Mesothelial cell of epicardium (in vitro differentiated cells): Measurements from ENCODE around the gene TSHZ2. TPM values are rescaled to one million over a fixed set of nuclear protein-coding genes. Genes with fewer than 3 reads are reported as not detected.

Source experiments
- DNase-seq, 2 experiments: peaks; one replicate each; pipeline ENCODE4 v3.0.0; 2021; ENCODE audit warnings: low spot score in 2 of 2; ENCODE audit not compliant: unreplicated experiment in 2 of 2
- H3K27ac Mint-ChIP-seq: 2 replicates; pipeline ENCODE4 v1.8.0; 2021; ENCODE audit warnings: mixed read lengths
- H3K27me3 Mint-ChIP-seq: 2 replicates; pipeline ENCODE4 v1.8.0; 2021; ENCODE audit warnings: low read depth, mixed read lengths
- H3K36me3 Mint-ChIP-seq: 2 replicates; pipeline ENCODE4 v1.8.0; 2021; ENCODE audit warnings: mixed read lengths
- H3K4me1 Mint-ChIP-seq: 2 replicates; pipeline ENCODE4 v1.8.0; 2021; ENCODE audit warnings: mixed read lengths
- H3K4me3 Mint-ChIP-seq: 2 replicates; pipeline ENCODE4 v1.8.0; 2021; ENCODE audit warnings: mild to moderate bottlenecking, moderate library complexity, mixed read lengths
- H3K9me3 Mint-ChIP-seq: 2 replicates; pipeline ENCODE4 v1.8.0; 2021; ENCODE audit warnings: mixed read lengths
- CTCF ChIP-seq: fragments of 200-600 bp; sonication (generic); IDR thresholded peaks from one replicate; pipeline ENCODE4 v1.5.0; 2021; ENCODE audit warnings: antibody characterized with exemption; ENCODE audit not compliant: unreplicated experiment
- total RNA-seq: library from RNA; stranded (reverse); gene quantifications from 3 replicates; pipeline ENCODE4 v1.2.1, GENCODE V29; 2021

The TSHZ2 gene
- total RNA-seq, 1 donor from 2014 or later, result 28.8 TPM

- Mint-ChIP-seq H3K9me3 (peaks cover 15% of the 10 kb centered on the region), H3K36me3 (peaks cover 11% of the 10 kb centered on the region), H3K4me3 (no peak overlapping the region), H3K27me3 (no peaks in the 10 kb centered on the region), H3K4me1 (peaks cover 2% of the 10 kb centered on the region), H3K27ac (no peak overlapping the region)
- no peak for DNase-seq
- no peak for TF ChIP-seq CTCF
Measured at GRCh38 chr20:53399083-53399482, 426.9 kb downstream of the TSHZ2 start.

GRCh38 chr20:53399592-53400335 lies 427.6 kb downstream of the TSHZ2 start:
- DNase-seq, result no peak
- TF ChIP-seq CTCF, result no peak
- H3K9me3 Mint-ChIP-seq, result peaks cover 15% of the 10 kb centered on the region
- H3K36me3 Mint-ChIP-seq, result peaks cover 11% of the 10 kb centered on the region
- no peak overlapping the region for H3K4me3 Mint-ChIP-seq
- peaks cover under 1% of the 10 kb centered on the region for H3K4me1 Mint-ChIP-seq
- no peaks in the 10 kb centered on the region for H3K27me3 Mint-ChIP-seq
- H3K27ac Mint-ChIP-seq, result no peak overlapping the region

GRCh38 chr20:53402233-53403005 lies 430.3 kb downstream of the TSHZ2 start:
- no peak for DNase-seq
- Mint-ChIP-seq H3K27me3 (no peaks in the 10 kb centered on the region), H3K4me3 (no peak overlapping the region), H3K36me3 (peaks cover 9% of the 10 kb centered on the region), H3K9me3 (peaks cover 12% of the 10 kb centered on the region), H3K27ac (no peak overlapping the region), H3K4me1 (no peaks in the 10 kb centered on the region)
- no peak for TF ChIP-seq CTCF

GRCh38 chr20:53403029-53403428 lies 430.9 kb downstream of the TSHZ2 start:
- no peak overlapping the region for H3K4me3 Mint-ChIP-seq
- no peak overlapping the region for H3K27ac Mint-ChIP-seq
- H3K4me1 Mint-ChIP-seq, result peaks cover under 1% of the 10 kb centered on the region
- peaks cover 9% of the 10 kb centered on the region for H3K36me3 Mint-ChIP-seq
- TF ChIP-seq CTCF, result no peak
- H3K9me3 Mint-ChIP-seq, result peaks cover 12% of the 10 kb centered on the region
- DNase-seq, result no peak
- no peaks in the 10 kb centered on the region for H3K27me3 Mint-ChIP-seq

- TF ChIP-seq CTCF, result no peak
- H3K36me3 Mint-ChIP-seq, result peaks cover 9% of the 10 kb centered on the region
Measured at GRCh38 chr20:53405139-53405538, 433.0 kb downstream of the TSHZ2 start.

More at GRCh38 chr20:53405139-53405538, 433.0 kb downstream of the TSHZ2 start:
- H3K27ac Mint-ChIP-seq, result no peak overlapping the region
- no peak overlapping the region for H3K4me3 Mint-ChIP-seq
- peaks cover 13% of the 10 kb centered on the region for H3K4me1 Mint-ChIP-seq
- H3K9me3 Mint-ChIP-seq, result peaks cover 12% of the 10 kb centered on the region
- no peaks in the 10 kb centered on the region for H3K27me3 Mint-ChIP-seq
- DNase-seq, result no peak
